HL-60 (cell line): ENCODE results near the gene ETNK2.
A peak's percentile ranks its signal among the peaks of the same experiment; 100 is the strongest.

Experiments
- DNase-seq, 2 experiments: peaks; one replicate each; pipeline ENCODE4 v3.0.0-alpha.2; 2010 to 2020; ENCODE audit warnings: low read depth in 1 of 2, low spot score in 1 of 2
- H3K27ac ChIP-seq: fragments of 250-450 bp; sonication (Bioruptor Pico); replicated peaks from 2 replicates; pipeline ENCODE4 v1.5.1; 2020; ENCODE audit warnings: mild to moderate bottlenecking, moderate library complexity
- H3K27me3 ChIP-seq: fragments of 250-450 bp; sonication (Bioruptor Pico); 2 replicates; pipeline ENCODE4 v1.5.1; 2021; ENCODE audit warnings: mild to moderate bottlenecking, moderate library complexity; ENCODE audit not compliant: insufficient read depth, poor library complexity, severe bottlenecking
- H3K4me3 ChIP-seq: replicated peaks from 2 replicates; pipeline ENCODE4 v1.5.1; 2011; ENCODE audit warnings: mild to moderate bottlenecking, control low read depth, low read length; ENCODE audit not compliant: insufficient read depth
- GABPA ChIP-seq: IDR thresholded peaks from 2 replicates; pipeline ENCODE4 v1.6.1; 2012; ENCODE audit warnings: low read depth
- POLR2AphosphoS5 ChIP-seq: IDR thresholded peaks from 2 replicates; pipeline ENCODE4 v1.6.1; 2012; ENCODE audit warnings: low read depth
- SPI1 ChIP-seq: IDR thresholded peaks from 2 replicates; pipeline ENCODE4 v1.6.1; 2012; ENCODE audit warnings: low read depth, mild to moderate bottlenecking, borderline replicate concordance
- TF ChIP-seq, protein P1 (sequence below): IDR thresholded peaks from one replicate; pipeline ENCODE4 v1.5.1; 2011; ENCODE audit warnings: low read length, control low read depth, inconsistent platforms; ENCODE audit not compliant: insufficient read depth
- TF ChIP-seq, protein P2 (sequence below): IDR thresholded peaks from 2 replicates; pipeline ENCODE4 v1.6.1; 2012; ENCODE audit warnings: low read depth; ENCODE audit not compliant: insufficient replicate concordance

ETNK2 gene

DNA sequence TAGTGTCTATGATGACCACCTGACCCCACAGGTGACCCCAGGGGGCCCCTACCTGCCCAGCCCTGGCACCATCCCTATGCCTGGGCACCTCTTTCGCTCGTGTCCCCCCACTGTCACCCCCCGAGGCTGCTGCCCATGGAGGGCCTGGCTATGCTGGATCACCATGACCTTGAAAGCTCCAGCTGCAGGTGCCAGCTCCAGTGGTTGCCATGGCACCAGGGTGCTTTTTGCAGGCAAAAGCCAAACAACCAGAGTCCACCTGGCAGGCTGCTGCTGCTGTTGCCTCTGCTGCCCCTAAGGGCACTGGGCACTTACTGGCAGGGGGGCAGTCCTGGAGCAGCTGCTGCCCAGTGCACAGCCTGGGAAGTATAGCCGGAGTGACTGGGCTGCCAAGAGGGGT, 21.7 kb downstream of the ETNK2 start:
- DNase-seq = no peak
- H3K27ac ChIP-seq = no peak overlapping the region

GRCh38 chr1:204128964-204129896, 22.6 kb downstream of the ETNK2 start:
- TF ChIP-seq, protein P1, sequence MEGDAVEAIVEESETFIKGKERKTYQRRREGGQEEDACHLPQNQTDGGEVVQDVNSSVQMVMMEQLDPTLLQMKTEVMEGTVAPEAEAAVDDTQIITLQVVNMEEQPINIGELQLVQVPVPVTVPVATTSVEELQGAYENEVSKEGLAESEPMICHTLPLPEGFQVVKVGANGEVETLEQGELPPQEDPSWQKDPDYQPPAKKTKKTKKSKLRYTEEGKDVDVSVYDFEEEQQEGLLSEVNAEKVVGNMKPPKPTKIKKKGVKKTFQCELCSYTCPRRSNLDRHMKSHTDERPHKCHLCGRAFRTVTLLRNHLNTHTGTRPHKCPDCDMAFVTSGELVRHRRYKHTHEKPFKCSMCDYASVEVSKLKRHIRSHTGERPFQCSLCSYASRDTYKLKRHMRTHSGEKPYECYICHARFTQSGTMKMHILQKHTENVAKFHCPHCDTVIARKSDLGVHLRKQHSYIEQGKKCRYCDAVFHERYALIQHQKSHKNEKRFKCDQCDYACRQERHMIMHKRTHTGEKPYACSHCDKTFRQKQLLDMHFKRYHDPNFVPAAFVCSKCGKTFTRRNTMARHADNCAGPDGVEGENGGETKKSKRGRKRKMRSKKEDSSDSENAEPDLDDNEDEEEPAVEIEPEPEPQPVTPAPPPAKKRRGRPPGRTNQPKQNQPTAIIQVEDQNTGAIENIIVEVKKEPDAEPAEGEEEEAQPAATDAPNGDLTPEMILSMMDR = peak; percentile 78
- TF ChIP-seq, protein P2, sequence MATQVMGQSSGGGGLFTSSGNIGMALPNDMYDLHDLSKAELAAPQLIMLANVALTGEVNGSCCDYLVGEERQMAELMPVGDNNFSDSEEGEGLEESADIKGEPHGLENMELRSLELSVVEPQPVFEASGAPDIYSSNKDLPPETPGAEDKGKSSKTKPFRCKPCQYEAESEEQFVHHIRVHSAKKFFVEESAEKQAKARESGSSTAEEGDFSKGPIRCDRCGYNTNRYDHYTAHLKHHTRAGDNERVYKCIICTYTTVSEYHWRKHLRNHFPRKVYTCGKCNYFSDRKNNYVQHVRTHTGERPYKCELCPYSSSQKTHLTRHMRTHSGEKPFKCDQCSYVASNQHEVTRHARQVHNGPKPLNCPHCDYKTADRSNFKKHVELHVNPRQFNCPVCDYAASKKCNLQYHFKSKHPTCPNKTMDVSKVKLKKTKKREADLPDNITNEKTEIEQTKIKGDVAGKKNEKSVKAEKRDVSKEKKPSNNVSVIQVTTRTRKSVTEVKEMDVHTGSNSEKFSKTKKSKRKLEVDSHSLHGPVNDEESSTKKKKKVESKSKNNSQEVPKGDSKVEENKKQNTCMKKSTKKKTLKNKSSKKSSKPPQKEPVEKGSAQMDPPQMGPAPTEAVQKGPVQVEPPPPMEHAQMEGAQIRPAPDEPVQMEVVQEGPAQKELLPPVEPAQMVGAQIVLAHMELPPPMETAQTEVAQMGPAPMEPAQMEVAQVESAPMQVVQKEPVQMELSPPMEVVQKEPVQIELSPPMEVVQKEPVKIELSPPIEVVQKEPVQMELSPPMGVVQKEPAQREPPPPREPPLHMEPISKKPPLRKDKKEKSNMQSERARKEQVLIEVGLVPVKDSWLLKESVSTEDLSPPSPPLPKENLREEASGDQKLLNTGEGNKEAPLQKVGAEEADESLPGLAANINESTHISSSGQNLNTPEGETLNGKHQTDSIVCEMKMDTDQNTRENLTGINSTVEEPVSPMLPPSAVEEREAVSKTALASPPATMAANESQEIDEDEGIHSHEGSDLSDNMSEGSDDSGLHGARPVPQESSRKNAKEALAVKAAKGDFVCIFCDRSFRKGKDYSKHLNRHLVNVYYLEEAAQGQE = no peak
- no peak overlapping the region for H3K27ac ChIP-seq
- DNase-seq = peak; percentile 26 to 56
- no peak overlapping the region for H3K4me3 ChIP-seq
- H3K27me3 ChIP-seq = no peaks in the 10 kb centered on the region

More for the DNA sequence above, 21.7 kb downstream of the ETNK2 start:
- TF ChIP-seq GABPA (no peak), SPI1 (no peak), POLR2AphosphoS5 (no peak)
- TF ChIP-seq, protein P1 = no peak
- TF ChIP-seq, protein P2 = no peak
- no peak overlapping the region for H3K4me3 ChIP-seq
- H3K27me3 ChIP-seq = no peaks in the 10 kb centered on the region

- DNase-seq = no peak
- TF ChIP-seq SPI1 (no peak), POLR2AphosphoS5 (no peak), GABPA (no peak)
- TF ChIP-seq, protein P1 = no peak
- TF ChIP-seq, protein P2 = no peak
- Histone ChIP-seq H3K4me3 (no peak overlapping the region), H3K27me3 (no peaks in the 10 kb centered on the region), H3K27ac (no peak overlapping the region)
Measured at GRCh38 chr1:204128464-204128963, 23.3 kb downstream of the ETNK2 start.
